Progenitor cell of endocrine pancreas (in vitro differentiated cells): ENCODE results near the gene CAPRIN1. TPM values are rescaled to one million over a fixed set of nuclear protein-coding genes. Genes with fewer than 3 reads are reported as not detected.
A peak's percentile ranks its signal among the peaks of the same experiment; 100 is the strongest.
"Not testable (repeated sequence)": the region's sequence is repeated elsewhere in the genome, so short reads cannot be mapped to it uniquely, and the experiment has no call there.

Experiments used
- DNase-seq: peaks from one replicate; pipeline ENCODE4 v3.0.0; 2021; ENCODE audit warnings: low spot score; ENCODE audit not compliant: unreplicated experiment
- H3K27ac Mint-ChIP-seq: 2 replicates; pipeline ENCODE4 v1.8.0; 2021; ENCODE audit warnings: mild to moderate bottlenecking, moderate library complexity, mixed read lengths
- H3K27me3 Mint-ChIP-seq: 2 replicates; pipeline ENCODE4 v1.8.0; 2021; ENCODE audit warnings: mixed read lengths
- H3K36me3 Mint-ChIP-seq: 2 replicates; pipeline ENCODE4 v1.8.0; 2022; ENCODE audit warnings: mixed read lengths; ENCODE audit not compliant: insufficient read depth
- H3K4me1 Mint-ChIP-seq: 2 replicates; pipeline ENCODE4 v1.8.0; 2021; ENCODE audit warnings: low read depth, mixed read lengths
- H3K4me3 Mint-ChIP-seq: 2 replicates; pipeline ENCODE4 v1.8.0; 2021; ENCODE audit warnings: low read depth, mild to moderate bottlenecking, moderate library complexity, mixed read lengths
- H3K9me3 Mint-ChIP-seq: 2 replicates; pipeline ENCODE4 v1.8.0; 2021; ENCODE audit warnings: low read depth, mixed read lengths
- CTCF ChIP-seq: fragments of 200-600 bp; sonication (generic); IDR thresholded peaks from one replicate; pipeline ENCODE4 v1.5.0; 2021; ENCODE audit warnings: antibody characterized with exemption, mild to moderate bottlenecking; ENCODE audit not compliant: unreplicated experiment
- total RNA-seq: library from RNA; stranded (reverse); gene quantifications from 2 replicates; pipeline ENCODE4 v1.2.1, GENCODE V29; 2021

Gene CAPRIN1
- total RNA-seq, 1 donor from 2014 or later, result 325 TPM

- Mint-ChIP-seq H3K27ac (no peak overlapping the region), H3K27me3 (no peaks in the 10 kb centered on the region), H3K36me3 (peaks cover 28% of the 10 kb centered on the region), H3K9me3 (no peaks in the 10 kb centered on the region), H3K4me3 (no peak overlapping the region), H3K4me1 (no peaks in the 10 kb centered on the region)
- no peak for TF ChIP-seq CTCF
- no peak for DNase-seq
Measured at GRCh38 chr11:34075178-34075820, 23.8 kb downstream of the CAPRIN1 start.

- TF ChIP-seq CTCF, result no peak
- no peak overlapping the region for H3K4me3 Mint-ChIP-seq
- H3K27me3 Mint-ChIP-seq, result no peaks in the 10 kb centered on the region
- no peaks in the 10 kb centered on the region for H3K9me3 Mint-ChIP-seq
- peaks cover 46% of the 10 kb centered on the region for H3K36me3 Mint-ChIP-seq
- no peaks in the 10 kb centered on the region for H3K4me1 Mint-ChIP-seq
- DNase-seq, result no peak
- peak overlapping the region; percentile 43 for H3K27ac Mint-ChIP-seq
Measured at GRCh38 chr11:34080609-34081008, 29.1 kb downstream of the CAPRIN1 start.

GRCh38 chr11:34084637-34085036 lies 33.1 kb downstream of the CAPRIN1 start:
- peak overlapping the region; percentile 85 for H3K27ac Mint-ChIP-seq
- H3K4me3 Mint-ChIP-seq, result no peak overlapping the region
- peaks cover 47% of the 10 kb centered on the region for H3K36me3 Mint-ChIP-seq
- H3K4me1 Mint-ChIP-seq, result no peaks in the 10 kb centered on the region
- TF ChIP-seq CTCF, result no peak
- no peaks in the 10 kb centered on the region for H3K9me3 Mint-ChIP-seq
- DNase-seq, result no peak
- no peaks in the 10 kb centered on the region for H3K27me3 Mint-ChIP-seq

- Mint-ChIP-seq H3K9me3 (no peaks in the 10 kb centered on the region), H3K27me3 (no peaks in the 10 kb centered on the region), H3K4me3 (no peak overlapping the region), H3K36me3 (peaks cover 51% of the 10 kb centered on the region), H3K4me1 (no peaks in the 10 kb centered on the region), H3K27ac (no peak overlapping the region)
- DNase-seq, result no peak
- no peak for TF ChIP-seq CTCF
Measured at GRCh38 chr11:34086554-34087283, 35.2 kb downstream of the CAPRIN1 start.

- no peak overlapping the region for H3K4me3 Mint-ChIP-seq
- H3K9me3 Mint-ChIP-seq, result no peaks in the 10 kb centered on the region
- no peaks in the 10 kb centered on the region for H3K27me3 Mint-ChIP-seq
- DNase-seq, result no peak
- H3K36me3 Mint-ChIP-seq, result peaks cover 31% of the 10 kb centered on the region
- no peak overlapping the region for H3K27ac Mint-ChIP-seq
- H3K4me1 Mint-ChIP-seq, result no peaks in the 10 kb centered on the region
- TF ChIP-seq CTCF, result no peak
Measured at GRCh38 chr11:34091825-34092224, 40.3 kb downstream of the CAPRIN1 start.

GRCh38 chr11:34094900-34095299 lies 43.4 kb downstream of the CAPRIN1 start:
- Mint-ChIP-seq H3K36me3 (peaks cover 36% of the 10 kb centered on the region), H3K27ac (peak overlapping the region; percentile 45)
- DNase-seq, H3K4me3 Mint-ChIP-seq, H3K9me3 Mint-ChIP-seq, H3K27me3 Mint-ChIP-seq, H3K4me1 Mint-ChIP-seq: not testable (repeated sequence)
